ENCODE data around the gene PPP2R5D. TPM values are rescaled to one million over a fixed set of nuclear protein-coding genes. Genes with fewer than 3 reads are reported as not detected.
A peak's percentile ranks its signal among the peaks of the same experiment; 100 is the strongest.

Gene PPP2R5D
- total RNA-seq = 32.7 TPM
- long read RNA-seq, transcript PPP2R5D-208 (16 exons, 3,044 nt) = major isoform, 22 of 40 reads
- long read RNA-seq, partial matches to known transcripts = 14 of 40 reads
- long read RNA-seq, other reads (novel, unspliced or antisense) = 4 of 40 reads

DNA sequence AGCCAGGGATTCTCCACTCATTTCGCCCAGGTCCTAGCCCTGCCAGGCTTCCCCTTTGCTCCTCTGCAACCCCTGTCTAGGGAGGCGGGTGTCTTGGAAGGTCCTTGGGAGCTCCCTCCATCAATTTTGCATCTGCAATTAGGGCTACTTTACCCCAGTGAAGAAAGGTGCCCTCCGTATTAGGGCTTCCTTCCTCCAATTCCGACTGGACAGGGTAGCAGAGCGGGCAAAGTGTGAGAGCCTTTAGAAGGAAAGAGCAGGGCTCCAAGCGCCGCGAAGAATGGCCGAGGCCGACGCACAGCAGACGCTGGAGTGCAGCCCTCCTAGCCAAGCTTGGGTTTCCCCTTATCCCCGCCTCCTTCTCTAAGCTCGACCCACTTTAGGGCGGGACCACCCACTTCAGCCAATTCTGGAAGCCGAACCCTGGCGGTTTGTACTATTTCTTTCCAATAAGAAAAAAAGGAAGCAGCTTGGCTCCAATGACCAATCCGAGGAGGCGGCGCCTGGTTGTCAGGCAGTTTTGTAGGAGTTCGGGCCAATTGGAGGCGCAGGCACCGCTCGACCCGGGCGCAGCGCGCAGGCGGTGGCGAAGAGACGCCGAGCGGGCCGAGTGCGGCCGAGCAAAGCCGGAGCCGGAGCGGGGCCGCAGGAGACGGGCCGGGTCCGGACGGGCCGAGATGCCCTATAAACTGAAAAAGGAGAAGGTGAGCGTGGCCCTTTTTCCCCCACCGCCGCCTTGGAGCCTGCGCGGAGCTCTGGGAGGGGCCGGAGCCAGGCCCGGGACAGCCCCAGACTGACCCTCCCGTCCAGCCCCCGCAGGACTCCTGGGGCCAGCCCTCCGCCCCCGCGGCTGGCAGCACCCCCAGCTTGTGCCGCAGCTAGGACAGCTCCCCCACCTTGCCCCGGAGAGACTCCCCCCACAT lies at the start of gene PPP2R5D:
Gene PPP2R5D, plus strand, starts transcription at position 570 of the 923 bp plus-strand sequence. Its CDS starts 108 bp downstream, at position 678.
- intact Hi-C loops (cut with micrococcal nuclease) = no loop called here
- Histone ChIP-seq H3K4me1 (peaks cover 66% of the 10 kb centered on the region), H3K36me3 (peaks cover 4% of the 10 kb centered on the region), H3K27me3 (ENCODE audit: low read depth) (no peaks in the 10 kb centered on the region), H3K27ac (replicated peaks) (peak within 1 kb of the TSS; percentile 88), H3K4me3 (peak within 1 kb of the TSS; percentile 91), H3K9me3 (replicated peaks) (no peaks in the 10 kb centered on the region)
- TF ChIP-seq, protein P1, sequence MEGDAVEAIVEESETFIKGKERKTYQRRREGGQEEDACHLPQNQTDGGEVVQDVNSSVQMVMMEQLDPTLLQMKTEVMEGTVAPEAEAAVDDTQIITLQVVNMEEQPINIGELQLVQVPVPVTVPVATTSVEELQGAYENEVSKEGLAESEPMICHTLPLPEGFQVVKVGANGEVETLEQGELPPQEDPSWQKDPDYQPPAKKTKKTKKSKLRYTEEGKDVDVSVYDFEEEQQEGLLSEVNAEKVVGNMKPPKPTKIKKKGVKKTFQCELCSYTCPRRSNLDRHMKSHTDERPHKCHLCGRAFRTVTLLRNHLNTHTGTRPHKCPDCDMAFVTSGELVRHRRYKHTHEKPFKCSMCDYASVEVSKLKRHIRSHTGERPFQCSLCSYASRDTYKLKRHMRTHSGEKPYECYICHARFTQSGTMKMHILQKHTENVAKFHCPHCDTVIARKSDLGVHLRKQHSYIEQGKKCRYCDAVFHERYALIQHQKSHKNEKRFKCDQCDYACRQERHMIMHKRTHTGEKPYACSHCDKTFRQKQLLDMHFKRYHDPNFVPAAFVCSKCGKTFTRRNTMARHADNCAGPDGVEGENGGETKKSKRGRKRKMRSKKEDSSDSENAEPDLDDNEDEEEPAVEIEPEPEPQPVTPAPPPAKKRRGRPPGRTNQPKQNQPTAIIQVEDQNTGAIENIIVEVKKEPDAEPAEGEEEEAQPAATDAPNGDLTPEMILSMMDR (IDR thresholded peaks at IDR 0.05; ENCODE audit: borderline replicate concordance) = peak; percentile 31
- peak; percentile 98 for DNase-seq

- no peak for DNase-seq
- TF ChIP-seq, protein P1 (IDR thresholded peaks at IDR 0.05; ENCODE audit: borderline replicate concordance) = no peak
- Histone ChIP-seq H3K27ac (replicated peaks) (no peak overlapping the region), H3K4me1 (peaks cover 32% of the 10 kb centered on the region), H3K36me3 (peaks cover 54% of the 10 kb centered on the region), H3K27me3 (ENCODE audit: low read depth) (no peaks in the 10 kb centered on the region), H3K9me3 (replicated peaks) (no peaks in the 10 kb centered on the region), H3K4me3 (no peak overlapping the region)
- intact Hi-C loops (cut with micrococcal nuclease) = no loop called here
These were observed 49.0 kb upstream of the PPP2R5D start for GRCh38 chr6:42935322-42935721.

GRCh38 chr6:42936398-42936797 lies 48.0 kb upstream of the PPP2R5D start:
- H3K4me1 ChIP-seq = peaks cover 21% of the 10 kb centered on the region
- no peak for DNase-seq
- H3K27ac ChIP-seq (replicated peaks) = no peak overlapping the region
- TF ChIP-seq, protein P1 (IDR thresholded peaks at IDR 0.05; ENCODE audit: borderline replicate concordance) = no peak
- no peaks in the 10 kb centered on the region for H3K27me3 ChIP-seq (ENCODE audit: low read depth)
- no peak overlapping the region for H3K4me3 ChIP-seq
- H3K36me3 ChIP-seq = peaks cover 54% of the 10 kb centered on the region
- intact Hi-C loops (cut with micrococcal nuclease) = no loop called here
- no peaks in the 10 kb centered on the region for H3K9me3 ChIP-seq (replicated peaks)

- H3K36me3 ChIP-seq = peaks cover 54% of the 10 kb centered on the region
- H3K27ac ChIP-seq (replicated peaks) = no peak overlapping the region
- TF ChIP-seq, protein P1 (IDR thresholded peaks at IDR 0.05; ENCODE audit: borderline replicate concordance) = no peak
- H3K9me3 ChIP-seq (replicated peaks) = no peaks in the 10 kb centered on the region
- peaks cover 9% of the 10 kb centered on the region for H3K4me1 ChIP-seq
- no peak overlapping the region for H3K4me3 ChIP-seq
- no peaks in the 10 kb centered on the region for H3K27me3 ChIP-seq (ENCODE audit: low read depth)
- DNase-seq = no peak
- intact Hi-C loops (cut with micrococcal nuclease) = no loop called here
These were observed 46.6 kb upstream of the PPP2R5D start for GRCh38 chr6:42937548-42938427.

- Histone ChIP-seq H3K4me1 (peaks cover 9% of the 10 kb centered on the region), H3K9me3 (replicated peaks) (no peaks in the 10 kb centered on the region), H3K36me3 (peaks cover 54% of the 10 kb centered on the region), H3K27me3 (ENCODE audit: low read depth) (no peaks in the 10 kb centered on the region), H3K4me3 (no peak overlapping the region), H3K27ac (replicated peaks) (no peak overlapping the region)
- TF ChIP-seq, protein P1 (IDR thresholded peaks at IDR 0.05; ENCODE audit: borderline replicate concordance) = no peak
- intact Hi-C loops (cut with micrococcal nuclease) = no loop called here
- DNase-seq = no peak
These were observed 46.0 kb upstream of the PPP2R5D start for GRCh38 chr6:42938428-42938796.
